HG02884 (cell line): ENCODE data around the gene APPBP2.
"Not testable (repeated sequence)": the region's sequence is repeated elsewhere in the genome, so short reads cannot be mapped to it uniquely, and the experiment has no call there.

Experiments
- ATAC-seq: cut with Tn5 transposase; IDR thresholded peaks from one replicate; pipeline ENCODE4 v1.9.1; 2021; ENCODE audit warnings: mild to moderate bottlenecking, moderate library complexity; ENCODE audit not compliant: unreplicated experiment

APPBP2 gene

GRCh38 chr17:60501589-60501988, 24.5 kb downstream of the APPBP2 start:
- ATAC-seq = no peak

- no peak for ATAC-seq
These were observed 30.0 kb downstream of the APPBP2 start for GRCh38 chr17:60496041-60496440.

DNA sequence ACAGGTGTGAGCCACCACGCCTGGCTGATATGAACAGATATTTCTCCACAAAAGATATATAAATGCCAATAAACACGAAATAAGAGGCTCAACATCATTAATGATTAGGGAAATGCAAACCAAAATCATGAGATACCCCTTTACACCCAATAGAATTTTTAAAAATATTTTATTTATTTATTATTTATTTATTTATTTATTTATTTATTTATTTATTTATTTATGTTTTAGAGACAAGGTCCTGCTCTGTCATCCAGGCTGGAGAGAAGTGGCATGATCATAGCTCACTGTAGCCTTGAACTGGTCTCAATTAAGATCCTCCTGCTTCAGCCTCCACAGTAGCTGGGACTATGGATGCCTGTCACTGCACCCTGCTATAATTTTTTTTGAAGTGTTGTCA, 30.8 kb downstream of the APPBP2 start:
- no peak for ATAC-seq

GRCh38 chr17:60493847-60494321, 32.2 kb downstream of the APPBP2 start:
- ATAC-seq = no peak

GRCh38 chr17:60491771-60492170, 34.3 kb downstream of the APPBP2 start:
- no peak for ATAC-seq

DNA sequence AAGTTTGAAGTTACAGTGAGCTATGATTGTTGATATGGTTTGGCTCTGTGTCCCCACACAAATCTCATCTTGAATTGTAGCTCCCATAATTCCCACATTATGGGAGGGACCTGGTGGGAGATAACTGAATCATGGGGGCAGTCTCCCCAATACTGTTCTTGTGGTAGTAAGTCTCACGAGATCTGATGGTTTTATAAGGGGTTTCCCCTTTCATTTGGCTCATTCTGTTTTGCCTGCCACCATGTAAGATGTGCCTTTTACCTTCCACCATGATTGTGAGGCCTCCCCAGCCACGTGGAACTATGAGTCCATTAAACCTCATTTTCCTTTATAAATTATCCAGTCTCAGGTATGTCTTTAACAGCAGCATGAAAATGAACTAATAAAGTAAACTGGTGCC, 35.4 kb downstream of the APPBP2 start:
- not testable (repeated sequence) for ATAC-seq

DNA sequence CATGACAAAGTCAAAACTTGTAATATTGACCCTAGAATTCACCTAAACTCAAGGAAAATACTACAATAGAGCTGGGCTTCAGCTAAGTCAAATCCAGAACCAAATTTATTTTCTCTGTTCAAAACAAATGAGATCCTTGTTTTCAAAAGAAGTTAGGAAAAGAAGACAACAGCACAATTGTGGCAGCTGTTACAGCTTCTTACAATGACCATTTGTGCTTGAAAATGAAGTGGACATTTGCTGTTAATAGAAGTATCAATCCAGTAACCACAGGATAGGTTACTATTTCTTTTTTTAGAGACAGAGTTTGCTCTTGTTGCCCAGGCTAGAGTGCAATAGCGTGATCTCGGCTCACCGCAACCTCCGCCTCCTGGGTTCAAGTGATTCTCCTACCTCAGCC, 44.4 kb downstream of the APPBP2 start:
- ATAC-seq = no peak

- ATAC-seq = no peak
These were observed 52.3 kb downstream of the APPBP2 start for GRCh38 chr17:60473788-60474187.

DNA sequence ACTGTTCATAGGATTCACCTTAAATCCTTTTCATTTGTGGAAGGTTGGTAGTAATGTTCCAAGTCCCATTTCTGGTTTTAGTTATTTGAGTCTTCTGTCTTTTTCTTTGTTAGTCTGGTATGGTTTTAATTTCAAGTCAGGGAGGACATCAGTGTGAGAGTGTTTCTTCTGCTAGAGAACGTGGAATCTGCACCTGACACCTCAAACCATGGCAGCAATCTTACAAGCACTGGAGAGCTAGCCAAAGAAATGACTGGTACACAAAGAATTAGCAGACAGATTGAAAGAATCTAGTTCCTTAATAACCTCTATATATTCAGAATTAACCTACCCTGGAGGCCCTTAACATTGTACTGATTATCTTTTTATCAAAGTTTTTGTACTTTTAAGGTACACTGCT, 53.6 kb downstream of the APPBP2 start:
- ATAC-seq = no peak

DNA sequence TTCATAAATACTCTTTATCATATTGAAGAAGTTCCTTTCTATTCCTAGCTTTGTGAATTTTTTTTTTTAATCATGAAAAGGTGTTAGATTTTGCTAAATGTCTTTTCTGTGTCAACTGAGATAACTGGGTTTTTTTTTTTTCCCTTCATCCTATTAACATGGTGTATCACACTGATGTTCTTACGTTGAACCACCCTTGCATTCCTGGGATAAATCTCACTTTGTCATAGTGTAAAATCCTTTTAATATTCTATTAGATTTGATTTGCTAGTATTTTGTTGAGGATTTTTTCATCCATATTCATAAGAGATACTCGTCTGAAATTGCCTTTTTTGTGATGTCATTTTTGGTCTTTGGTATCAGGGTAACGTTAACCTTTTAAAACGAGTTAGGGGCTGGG, 54.6 kb downstream of the APPBP2 start:
- no peak for ATAC-seq

DNA sequence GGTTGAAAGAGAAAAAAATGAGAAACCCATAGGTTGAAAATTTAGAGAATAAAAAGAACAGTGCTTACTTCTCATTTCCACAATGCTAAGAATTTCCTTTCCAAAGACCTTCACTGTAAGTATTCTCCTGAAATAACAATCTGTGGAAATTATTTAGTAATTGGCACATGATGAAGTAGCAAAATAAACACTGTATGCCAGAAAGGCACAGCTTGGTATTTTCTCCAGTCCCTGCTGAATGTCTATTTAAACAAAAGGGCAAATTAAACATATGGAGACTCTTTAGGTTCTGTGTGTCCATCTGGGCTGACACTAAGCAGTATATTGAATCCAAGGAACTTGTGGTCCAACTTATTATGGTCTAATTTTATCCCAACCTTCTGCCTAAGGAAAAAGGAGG, 57.7 kb downstream of the APPBP2 start:
- ATAC-seq = no peak

GRCh38 chr17:60464343-60464742, 61.7 kb downstream of the APPBP2 start:
- no peak for ATAC-seq

- ATAC-seq = no peak
These were observed 62.7 kb downstream of the APPBP2 start for GRCh38 chr17:60463157-60463835.

GRCh38 chr17:60461584-60461983, 64.5 kb downstream of the APPBP2 start:
- ATAC-seq = no peak

GRCh38 chr17:60457148-60457547, 68.9 kb downstream of the APPBP2 start:
- no peak for ATAC-seq

DNA sequence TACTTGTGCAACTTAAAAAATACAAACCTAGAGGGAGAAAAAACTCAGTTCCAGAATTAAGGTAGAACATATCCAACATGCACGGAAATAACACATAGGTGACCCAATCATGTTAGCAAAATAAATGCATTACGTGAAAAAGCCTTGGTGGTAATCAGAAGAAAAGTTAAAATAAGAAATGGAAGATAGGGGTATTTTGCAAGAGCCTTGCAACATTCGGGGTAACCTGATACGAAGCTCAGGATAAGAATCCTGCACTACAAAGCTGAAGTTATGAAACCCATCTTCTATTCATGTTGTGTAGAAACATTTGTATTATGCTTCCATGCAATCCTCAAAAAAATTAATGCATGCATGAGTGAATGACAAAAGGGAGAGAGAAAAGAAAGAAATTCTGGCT, 70.7 kb downstream of the APPBP2 start:
- ATAC-seq = no peak

DNA sequence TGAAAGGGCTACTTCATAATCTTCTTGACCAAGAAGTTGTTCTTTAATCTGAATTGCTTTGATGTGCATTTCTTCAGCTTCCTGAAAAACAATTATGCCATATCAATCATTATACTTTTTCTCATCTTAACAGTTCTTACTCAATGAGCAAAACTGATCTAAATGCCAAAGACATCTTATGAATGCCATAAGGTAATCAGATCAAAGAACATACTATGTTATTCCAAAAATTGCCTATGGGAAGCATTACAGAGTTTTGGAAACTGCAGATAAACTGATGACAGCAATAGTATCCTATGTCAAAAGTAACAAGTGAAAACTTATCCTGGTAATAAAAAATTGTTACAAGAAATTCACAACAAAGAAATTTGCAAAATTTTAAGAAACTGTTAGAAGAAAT, 74.1 kb downstream of the APPBP2 start:
- no peak for ATAC-seq

DNA sequence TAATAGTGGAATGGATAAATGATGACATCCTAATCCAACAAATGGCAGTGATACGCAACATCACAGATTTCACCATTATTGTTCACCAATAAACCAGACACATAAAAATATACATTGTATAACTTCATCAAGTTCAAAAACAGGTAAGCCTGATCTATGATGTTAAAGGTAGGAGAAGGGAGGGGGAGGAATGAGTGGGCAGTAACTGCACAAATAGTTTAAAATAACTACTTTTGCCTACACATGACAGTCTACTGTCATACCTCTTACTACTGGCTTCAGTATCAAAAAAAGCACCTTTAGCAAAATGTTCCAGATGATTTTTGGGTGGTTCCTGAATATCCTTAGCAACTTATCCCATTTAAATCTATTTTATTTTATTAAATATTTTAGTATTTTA, 75.0 kb downstream of the APPBP2 start:
- no peak for ATAC-seq

DNA sequence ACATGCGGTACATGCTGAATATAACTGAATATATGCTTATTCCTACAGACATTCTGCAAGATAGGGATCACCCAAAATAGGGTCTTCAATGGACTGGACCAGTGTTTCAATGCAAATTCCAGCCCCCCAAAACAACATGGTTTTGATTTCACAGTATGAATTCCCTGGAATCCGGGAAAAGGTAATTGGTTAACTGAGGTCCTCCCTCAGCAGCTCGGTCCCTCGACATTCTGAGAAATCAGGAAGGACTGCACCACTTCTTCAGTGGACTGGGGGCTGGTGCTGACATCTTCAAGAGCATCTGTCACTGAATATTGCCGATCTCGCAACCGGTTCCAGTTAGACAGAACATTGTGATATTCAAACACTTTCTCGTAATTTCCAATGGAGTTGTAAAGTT, 78.7 kb downstream of the APPBP2 start:
- ATAC-seq = no peak

- ATAC-seq = no peak
These were observed 80.9 kb downstream of the APPBP2 start for GRCh38 chr17:60445144-60445543.

GRCh38 chr17:60443713-60444112, 82.3 kb downstream of the APPBP2 start:
- no peak for ATAC-seq

- no peak for ATAC-seq
These were observed 83.5 kb downstream of the APPBP2 start for GRCh38 chr17:60442271-60443173.
